Inferior parietal cortex (tissue), 1 donor: ENCODE results near the gene STK24.

Experiments used
- DNase-seq: peaks from one replicate; pipeline ENCODE4 v3.0.0-alpha.2; 2016; ENCODE audit errors: extremely low spot score

Gene STK24

DNA sequence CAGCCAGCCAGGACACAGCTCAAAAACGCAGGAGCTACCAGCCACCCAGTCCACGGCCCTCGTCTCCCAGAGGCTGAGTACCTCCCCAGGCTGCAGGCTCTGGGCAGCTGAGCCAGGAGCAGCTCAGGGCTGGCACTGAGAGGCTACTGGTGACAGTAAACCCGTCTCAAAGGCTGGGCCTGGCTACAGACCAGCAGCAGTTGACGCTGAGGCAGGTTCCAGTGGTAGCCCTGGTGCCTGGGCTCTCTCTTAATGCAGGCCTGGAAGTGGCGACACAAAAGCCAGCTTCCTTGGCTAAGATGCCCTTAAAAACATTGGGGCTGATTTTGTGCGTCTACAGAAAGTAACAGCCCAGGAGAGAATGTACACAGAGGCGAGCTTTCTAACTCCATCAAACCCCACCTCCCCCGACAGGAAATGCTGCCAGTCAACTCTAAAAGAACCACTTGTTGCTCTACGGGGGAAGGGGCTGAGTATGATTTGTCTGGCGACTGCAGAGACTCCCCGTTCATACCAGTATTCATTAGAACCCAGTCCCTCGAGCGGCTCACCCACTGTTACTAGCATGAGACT, 126.3 kb downstream of the STK24 start:
- no peak for DNase-seq

DNA sequence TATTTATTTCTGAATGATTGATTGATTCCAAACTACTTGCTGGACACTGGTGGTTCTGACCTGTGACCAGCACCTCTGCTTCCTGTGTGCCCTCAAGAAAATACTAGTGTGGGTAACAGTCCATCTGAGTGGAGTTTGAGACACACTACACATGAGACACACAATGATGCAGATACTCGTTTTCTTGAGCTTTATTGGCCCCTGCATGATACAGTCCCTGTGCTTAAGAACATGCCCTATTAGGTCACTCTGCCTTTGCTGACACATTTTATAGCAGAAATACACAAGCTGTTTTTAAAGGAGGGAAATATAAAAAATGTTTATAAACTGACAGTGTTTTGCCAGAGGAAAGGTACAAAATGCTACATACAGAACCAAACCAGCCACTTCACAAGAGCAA, 126.9 kb downstream of the STK24 start:
- no peak for DNase-seq

DNA sequence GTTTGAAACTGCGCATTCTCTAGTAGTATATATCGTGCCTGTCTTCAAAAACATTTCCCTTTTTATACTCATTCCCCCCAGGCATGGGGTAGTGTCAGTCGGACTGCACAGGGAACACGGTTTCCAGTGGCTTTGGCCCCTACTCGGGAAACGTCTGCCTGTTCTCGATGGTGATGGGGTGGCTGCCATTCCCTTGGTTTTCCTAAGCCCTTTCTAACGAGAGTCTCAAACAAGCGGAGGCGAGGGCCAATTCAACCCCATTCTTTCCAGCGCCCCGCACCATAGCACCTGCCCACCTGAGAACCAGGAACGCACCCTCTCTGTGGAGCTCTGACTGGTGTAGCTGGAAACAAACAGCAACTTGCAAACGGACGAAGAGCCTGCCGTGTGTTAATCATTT, 127.6 kb downstream of the STK24 start:
- no peak for DNase-seq

DNA sequence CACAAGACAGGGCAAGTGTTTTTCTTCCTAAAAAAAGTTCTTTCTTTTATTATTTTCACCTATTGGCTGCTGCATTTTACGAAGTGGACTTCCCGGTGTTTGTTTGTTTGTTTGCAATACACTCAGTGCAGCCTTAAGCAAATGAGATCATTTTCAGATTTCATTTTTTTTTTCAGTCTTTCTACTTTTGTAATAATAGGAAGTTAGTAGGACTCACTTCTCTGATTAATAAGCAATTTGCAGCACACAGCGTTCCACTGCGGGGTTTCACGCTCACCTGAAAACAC, 128.3 kb downstream of the STK24 start:
- no peak for DNase-seq

DNA sequence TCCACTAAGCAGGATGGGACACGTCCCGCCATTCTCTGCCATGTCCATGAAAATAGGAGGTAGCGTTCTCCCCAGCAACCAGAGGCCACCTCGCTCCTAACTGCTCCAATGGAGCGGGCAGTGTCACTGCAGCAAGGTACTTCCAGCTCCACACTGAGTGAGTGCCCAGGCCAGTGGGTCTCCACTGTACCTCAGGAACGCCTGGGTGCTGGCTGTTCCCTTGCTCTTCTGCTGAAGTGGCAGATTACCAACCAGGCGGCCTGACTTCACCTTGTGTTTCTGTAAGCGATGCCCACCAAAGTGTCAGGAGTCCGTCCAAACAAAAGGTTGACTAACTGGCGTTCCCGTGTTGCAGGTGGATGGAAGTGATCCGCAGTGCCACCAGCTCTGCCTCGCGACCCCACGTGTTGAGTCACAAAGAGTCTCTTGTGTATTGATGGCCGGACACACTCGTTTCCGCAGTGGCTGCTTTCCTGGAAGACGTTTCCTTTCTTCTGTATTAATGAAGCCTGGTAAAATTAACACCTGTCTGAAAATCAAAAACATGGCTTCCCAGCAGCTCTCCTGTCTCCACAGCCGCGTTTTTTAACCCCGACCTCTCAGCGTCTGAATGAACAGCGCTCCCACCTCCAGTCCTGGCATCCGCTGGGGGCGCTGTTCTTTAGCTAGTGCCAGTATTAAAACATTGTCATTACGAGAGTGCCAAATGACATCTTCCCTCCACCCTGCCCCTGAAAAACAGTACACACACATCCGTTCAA, 128.8 kb downstream of the STK24 start:
- peak; percentile 75 for DNase-seq

DNA sequence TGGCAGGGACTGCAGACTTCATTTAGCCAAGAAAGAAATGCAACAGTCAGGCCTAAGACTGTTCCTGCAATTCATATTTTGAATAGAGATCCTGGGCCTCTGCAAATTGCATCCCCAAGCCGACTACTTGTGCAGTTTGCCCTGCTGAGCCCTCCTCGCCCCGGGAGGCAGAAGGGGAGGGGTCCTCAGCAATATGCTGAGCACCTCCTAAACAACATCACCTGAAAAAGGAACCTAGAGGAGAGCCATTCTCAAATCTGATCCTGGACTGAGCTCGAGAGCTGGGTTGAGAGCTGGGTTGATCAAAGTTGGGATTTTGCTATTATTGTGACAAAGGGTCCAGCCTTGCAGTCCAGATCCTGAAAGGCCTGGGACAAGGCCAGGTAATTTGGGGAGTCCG, 129.8 kb downstream of the STK24 start:
- DNase-seq: no peak

DNA sequence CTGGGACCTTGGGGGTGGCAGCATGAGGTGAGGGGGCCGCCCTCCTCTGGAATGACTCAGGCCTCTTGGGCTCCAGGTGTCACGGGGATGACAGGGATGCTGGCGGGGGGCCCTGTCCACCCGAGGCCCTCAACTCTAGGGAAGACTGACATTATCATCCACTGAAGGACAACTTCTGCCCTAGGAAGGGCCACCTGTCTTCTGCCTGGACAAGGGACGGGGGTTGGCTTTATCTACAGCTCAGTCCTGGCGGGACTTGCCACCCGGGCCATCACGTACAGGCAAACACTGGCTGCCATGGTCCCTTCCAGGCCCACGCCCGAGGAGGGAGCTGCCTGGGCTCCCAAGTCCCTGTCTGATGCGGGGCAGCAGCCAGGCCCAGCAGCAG, 130.7 kb downstream of the STK24 start:
- DNase-seq: no peak

DNA sequence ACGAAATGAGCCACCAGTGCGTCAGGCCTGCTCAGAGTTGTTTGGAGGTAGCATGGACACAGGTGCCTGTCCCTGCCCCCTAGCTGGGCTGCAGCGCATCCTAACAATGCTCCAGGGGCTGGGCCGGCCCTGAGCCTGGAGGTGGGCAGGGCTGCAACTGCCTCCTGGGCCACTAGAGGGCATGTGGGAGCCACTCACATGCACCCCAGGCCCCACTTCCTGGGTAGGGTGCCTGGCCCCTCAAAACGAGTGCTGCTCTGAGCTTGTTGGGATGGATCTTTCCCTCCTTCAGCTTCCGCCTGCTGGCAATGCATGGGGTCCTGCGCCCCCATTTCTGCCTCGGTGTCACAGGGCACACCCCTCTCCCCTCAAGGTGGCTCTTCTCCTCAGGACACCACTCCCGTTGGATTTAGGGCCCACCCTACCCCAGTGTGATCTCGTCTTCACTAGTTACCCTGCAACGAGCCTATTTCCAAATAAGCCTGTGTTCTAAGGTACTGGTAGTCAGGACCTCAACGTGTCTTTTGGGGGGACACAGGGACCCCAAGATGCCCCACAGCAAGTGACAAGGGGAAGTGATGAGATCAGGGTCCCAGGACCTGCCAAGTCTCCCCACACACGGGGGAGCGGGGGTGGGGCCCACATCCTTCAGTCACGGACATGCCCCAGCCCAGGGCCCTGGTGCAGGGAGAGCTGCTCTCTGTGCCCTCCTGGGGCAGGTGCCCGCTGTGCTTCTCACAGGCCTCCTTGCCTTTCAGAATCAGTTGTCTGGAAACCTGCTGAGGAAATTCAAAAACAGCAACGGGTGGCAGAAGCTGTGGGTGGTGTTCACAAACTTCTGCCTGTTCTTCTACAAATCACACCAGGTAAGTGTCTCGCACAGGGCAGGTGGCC, 131.3 kb downstream of the STK24 start:
- DNase-seq: no peak

DNA sequence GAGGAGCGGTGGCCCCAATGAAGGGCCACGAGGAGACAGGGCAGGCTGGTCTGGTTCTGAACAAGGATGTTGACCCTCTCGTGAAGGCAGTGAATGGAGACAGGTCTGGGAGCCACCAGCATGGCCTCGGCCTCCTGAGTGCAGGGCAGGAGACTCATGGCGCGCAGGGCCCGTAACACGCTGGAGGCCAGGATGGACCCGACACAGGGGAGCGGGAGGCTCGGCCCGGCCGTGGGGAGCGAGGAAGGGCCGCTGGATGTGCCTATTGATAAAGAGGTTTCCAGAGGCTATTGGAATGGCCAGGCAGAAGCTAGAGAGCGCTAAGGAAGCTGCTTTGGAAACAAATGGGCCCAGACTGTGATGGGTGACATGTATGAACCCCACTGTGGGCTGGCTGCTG, 132.5 kb downstream of the STK24 start:
- no peak for DNase-seq

DNA sequence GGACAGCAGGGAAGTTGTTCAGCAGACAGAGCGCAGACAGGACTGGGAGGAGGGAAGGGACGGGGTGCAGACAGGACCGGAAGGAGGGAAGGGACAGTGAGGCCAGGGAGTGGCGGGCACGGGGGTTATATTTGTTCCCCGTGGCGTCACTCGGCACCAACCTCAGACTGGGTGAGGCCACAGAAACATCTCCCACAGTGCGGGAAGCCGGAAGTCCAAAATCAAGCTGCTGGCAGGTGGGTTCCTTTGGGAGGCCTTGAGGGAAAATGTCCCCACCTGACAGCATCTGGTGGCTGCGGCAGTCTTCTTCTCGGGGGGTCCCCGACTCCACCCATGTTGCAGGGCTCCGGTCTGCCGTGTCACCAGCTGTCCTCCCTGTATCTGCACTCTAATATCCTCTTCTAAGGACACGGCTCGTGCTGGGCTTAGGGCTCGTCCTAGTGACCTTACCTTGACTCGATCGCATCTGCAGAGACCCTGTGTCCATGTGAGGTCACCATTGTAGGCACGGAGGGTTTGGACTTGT, 133.0 kb downstream of the STK24 start:
- no peak for DNase-seq

DNA sequence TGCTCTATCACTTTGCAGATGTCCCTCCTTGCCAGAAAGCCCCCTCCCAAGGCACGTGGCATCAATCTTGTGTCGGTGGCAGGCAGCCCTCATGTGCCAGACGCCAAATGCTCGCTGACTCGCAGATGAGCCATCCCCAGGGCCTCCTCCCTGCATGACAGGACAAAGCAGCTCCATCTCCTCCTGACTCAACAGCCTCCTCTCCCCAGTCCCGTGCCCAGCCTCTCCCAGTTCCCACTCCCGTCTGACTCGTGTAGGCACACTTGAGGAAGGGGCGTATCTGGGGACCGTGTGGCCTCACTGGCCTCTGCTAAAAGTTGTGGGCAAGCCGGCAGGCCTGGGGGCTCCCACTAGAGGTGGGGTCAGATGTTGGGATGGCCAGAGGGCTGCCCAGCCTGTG, 133.6 kb downstream of the STK24 start:
- DNase-seq: no peak

DNA sequence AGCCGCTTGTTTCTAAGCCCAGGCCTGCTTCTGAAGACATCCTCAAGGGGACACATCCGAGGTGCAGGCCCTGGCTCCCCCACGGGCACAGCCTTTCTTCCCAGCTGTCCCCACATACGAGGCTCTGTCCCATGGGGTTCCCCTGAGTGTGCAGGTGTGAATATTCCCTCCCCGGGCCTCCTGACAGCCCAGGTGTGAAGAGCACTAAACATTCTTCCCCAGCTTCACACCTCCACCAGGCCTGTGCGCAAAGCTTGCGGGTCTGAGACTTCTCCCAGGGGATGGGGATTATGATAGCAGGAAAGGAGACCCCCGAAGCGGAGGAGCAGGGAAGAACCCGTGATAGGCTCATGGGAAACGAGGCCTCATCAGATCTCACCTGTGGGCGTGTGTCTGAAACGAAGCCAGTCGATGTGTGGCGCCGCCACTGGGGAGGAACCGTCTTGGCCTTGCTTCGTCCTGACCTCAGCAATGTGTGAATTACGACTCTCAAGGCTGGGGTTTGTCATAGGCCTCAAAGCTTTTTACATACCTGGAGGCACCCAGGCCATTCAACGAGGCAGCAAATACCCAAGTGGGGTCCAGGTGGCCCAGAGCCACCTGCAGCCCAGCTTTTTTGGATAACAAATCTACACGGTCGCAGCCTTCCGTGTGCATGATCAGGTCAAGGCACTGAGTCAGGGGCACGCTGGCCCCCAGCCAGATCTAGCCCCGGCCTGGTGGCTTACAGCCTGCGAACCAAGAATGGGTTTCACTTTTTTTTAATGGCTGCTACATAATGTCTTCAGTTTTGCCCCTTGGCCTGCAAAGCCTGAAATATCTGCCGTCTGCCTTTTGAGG, 134.3 kb downstream of the STK24 start:
- no peak for DNase-seq

DNA sequence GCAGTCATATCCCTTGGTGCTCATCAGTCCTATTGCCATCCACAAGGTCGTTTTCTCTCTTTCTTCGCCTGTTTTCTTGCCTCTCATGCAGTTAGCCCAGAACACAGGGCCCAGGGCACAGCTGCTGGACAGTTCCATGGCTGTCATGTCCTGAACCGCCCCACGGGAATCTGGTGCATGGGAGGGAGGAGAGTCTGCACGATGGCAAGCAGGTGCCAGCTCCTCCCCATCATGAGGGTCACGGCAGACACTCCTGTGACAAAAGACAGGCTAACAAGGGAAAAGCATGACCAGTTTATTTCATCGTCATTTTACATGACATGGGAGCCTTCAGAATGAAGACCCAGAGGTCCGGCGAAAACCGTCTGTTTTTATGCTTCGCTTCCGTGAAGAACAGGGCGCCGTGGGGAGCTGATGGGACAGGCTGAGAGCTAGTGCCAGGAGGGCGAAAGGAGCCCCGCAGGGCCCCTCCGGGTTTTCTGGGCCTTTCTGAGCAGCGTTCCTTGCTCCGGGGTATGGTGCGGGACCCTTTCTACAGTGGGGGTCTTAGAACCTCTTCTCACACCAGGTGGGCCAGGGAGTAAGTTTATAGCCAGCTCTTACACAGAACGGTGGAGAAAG, 135.7 kb downstream of the STK24 start:
- DNase-seq: no peak

DNA sequence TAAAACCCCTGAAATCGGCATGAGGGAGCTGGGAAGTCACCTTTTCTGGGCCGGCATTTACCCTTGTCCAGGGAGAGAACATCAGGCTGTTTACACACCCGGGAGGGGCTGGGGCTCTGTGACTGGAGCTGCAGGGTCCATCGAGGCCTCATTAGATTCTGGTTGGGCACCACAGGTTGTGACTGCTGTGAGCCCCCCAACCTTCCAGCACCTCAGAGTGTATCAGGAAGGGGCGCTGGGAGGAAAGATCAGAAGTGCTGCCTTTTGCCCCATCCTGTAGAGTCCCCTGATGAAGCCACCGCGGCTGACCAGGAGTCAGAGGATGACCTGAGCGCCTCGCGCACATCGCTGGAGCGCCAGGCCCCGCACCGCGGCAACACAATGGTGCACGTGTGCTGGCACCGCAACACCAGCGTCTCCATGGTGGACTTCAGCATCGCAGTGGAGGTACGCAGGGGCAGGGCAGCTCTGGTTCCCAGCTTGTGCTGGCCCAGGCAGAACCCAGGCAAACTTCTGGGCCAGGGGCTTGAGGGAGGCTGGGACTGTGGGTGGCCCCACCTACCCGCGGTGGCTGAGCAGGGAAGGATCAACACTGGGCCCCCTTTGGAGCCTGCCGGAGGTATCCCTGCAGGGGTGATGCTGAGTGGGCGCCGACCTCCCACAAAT, 136.4 kb downstream of the STK24 start:
- DNase-seq: no peak

DNA sequence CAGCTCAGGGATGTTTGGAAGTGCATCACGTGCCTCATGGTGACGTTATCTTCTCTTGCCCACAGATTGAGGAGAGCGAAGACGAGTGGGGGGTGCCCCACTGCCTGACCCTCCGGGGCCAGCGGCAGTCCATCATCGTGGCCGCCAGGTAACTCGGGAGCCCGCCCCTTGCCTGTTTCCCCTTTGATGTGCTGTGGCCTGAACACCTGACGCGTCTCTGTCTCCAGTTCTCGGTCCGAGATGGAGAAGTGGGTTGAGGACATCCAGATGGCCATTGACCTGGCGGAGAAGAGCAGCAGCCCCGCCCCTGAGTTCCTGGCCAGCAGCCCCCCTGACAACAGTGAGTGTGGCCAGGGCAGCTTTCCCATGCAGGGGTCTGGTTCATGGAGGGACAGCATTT, 137.0 kb downstream of the STK24 start:
- DNase-seq: no peak

DNA sequence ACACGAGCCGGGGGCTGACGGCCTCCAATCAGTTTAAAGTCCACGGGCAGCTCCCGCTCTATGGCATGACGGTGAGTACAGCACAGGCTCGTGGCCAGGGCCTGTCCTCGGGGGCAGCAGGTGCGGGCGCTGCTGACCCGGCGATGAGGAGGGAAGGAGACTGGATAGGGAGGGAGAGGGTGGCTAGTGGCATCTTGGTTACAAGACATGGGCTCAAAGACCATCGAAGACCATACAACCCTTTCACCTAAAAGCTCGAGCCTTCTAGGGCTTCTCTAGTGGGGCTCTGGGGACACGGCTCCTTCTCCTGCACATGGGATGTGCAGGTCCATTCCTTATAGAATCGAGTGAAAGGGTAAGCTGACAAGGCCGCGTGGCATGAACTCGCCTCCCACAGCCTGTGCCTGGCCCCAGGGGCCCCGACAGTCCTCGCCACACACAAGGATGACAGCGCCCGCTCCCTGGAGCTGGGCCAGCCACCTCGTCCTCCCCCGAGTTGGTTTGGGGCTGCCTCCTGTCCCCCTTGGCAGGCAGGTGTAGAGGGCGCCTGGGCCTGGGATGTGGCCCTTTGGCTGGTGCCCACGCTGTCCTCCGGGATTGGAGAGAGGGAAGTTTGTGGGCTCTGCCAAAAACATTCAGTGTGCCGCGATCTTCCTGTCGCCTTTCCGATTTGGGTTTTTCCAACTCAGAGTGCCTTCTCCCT, 137.6 kb downstream of the STK24 start:
- no peak for DNase-seq

DNA sequence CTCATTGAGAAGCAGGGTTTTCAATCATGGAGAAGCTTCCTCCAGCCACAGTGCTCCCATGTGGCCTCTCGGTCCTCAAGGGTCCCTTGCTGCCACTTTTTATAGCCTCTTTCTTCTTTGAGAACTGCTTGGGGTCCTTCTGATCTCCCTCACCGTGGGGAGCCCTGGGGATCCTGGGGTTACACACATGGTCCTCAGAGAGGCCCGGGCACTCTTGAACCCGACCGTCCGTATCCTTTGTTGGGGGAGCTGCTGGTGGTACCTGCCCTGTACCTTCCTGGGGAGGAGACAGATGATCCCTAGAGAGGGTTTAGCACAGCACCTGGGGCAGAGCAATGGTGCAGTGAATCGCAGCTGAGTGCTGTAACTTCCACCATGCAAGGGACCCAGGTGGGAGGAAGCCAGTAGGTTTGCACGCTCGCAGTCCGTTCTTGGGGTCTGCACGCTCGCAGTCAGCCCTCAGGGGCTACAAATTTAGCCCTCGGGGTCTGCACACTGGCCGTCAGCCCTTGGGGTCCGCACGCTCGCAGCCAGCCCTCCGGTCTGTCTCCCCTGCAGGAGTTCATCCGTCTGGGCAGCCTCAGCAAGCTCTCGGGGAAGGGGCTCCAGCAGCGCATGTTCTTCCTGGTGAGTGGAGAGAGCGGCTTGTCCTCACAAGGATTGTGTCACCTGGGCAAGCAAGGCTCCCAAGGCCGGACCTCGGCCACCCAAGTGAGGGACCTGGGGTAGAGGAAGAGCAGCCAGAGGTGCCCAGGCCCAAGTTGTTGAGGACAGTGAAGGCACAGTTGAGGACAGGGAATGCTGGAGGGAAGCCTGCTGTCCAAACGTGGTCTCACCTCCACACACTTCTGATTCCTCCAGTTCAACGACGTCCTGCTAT, 138.4 kb downstream of the STK24 start:
- no peak for DNase-seq

DNA sequence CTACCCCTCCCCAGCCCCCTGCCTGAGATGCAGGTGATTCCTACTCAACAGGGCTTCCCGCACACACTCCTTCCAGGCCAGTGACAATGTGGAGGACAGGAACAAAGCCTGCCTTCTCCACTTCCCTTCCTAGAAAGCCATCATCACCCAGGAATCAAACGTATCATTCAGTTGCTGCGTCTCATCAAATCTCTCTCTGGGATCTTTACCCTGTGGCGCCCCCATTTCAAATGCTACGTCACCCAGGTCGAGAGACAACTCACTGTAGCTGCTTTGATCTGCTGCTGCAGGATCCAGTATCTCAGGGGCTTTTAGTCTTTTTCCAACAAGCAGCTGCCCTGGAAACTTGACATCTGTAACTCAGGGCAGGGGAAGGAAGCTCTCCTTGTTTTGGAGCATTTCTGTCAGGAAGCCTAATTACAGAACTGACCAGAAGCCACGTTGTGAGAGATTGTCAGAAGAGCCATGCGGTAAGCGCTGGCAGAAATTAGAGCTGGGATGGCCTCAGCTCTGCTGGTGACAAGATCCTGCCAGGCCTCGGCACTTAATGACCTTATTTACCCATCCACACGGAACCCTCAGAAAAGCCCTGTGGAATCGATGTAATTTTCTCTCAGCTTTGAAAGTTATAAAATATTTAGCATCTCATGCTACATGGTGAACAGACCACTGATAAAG, 140.5 kb downstream of the STK24 start:
- no peak for DNase-seq

DNA sequence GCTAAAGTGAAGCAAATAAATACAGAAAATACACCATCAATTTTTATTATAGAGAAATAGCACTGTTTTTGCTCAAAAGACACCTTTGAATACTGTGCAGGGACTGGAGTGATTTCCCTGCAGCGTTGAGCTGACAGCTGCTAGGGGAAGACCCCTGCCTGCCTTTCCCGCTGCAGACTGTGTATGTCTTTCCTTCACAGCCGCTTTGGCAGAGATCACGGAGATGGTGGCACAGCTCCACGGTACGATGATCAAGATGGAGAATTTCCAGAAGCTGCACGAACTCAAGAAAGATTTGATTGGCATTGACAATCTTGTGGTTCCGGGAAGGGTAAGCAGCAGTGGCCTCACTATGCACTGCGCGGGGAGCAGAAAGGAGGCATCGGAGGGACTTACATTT, 141.5 kb downstream of the STK24 start:
- DNase-seq: no peak
